Measurements from ENCODE around the gene MANF.

DNA sequence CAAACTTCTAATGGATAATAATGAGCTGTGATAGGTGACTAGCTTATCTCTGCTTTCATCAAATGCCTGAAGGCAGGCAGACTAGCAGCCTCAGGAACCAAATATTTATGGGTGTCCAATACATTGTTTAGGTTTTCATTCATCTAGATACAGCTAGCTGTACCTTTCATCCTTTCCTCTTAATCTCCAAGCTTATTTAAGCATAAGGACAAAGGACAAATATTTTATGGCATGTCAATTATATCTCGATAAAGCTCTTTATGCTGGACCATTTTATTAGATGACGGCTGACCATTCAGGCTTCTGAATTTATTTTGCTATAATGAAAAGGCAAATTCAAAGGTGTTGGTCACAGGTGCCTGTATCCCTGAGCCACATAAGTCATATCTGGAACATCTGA lies 22.9 kb downstream of the MANF start:
- TF ChIP-seq, protein P1, sequence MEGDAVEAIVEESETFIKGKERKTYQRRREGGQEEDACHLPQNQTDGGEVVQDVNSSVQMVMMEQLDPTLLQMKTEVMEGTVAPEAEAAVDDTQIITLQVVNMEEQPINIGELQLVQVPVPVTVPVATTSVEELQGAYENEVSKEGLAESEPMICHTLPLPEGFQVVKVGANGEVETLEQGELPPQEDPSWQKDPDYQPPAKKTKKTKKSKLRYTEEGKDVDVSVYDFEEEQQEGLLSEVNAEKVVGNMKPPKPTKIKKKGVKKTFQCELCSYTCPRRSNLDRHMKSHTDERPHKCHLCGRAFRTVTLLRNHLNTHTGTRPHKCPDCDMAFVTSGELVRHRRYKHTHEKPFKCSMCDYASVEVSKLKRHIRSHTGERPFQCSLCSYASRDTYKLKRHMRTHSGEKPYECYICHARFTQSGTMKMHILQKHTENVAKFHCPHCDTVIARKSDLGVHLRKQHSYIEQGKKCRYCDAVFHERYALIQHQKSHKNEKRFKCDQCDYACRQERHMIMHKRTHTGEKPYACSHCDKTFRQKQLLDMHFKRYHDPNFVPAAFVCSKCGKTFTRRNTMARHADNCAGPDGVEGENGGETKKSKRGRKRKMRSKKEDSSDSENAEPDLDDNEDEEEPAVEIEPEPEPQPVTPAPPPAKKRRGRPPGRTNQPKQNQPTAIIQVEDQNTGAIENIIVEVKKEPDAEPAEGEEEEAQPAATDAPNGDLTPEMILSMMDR (IDR thresholded peaks at IDR 0.05 in 8 of 11, conservative IDR thresholded peaks at IDR 0.05 in 3 of 11): no peak
- no peak for TF ChIP-seq POLR2A (IDR thresholded peaks at IDR 0.05)
